Ishikawa (cell line): ENCODE measurements around the gene UNC50.

Source experiments
- CEBPB ChIP-seq: IDR thresholded peaks from 2 replicates; pipeline ENCODE4 v1.6.1; 2012
- CREB1 ChIP-seq: IDR thresholded peaks from 2 replicates; pipeline ENCODE4 v1.6.1; 2012; ENCODE audit warnings: low read depth
- EGR1 ChIP-seq: IDR thresholded peaks from 2 replicates; pipeline ENCODE4 v1.6.1; 2012
- EP300 ChIP-seq: IDR thresholded peaks from 2 replicates; pipeline ENCODE4 v1.6.1; 2012; ENCODE audit warnings: borderline replicate concordance
- FOXM1 ChIP-seq: IDR thresholded peaks from 2 replicates; pipeline ENCODE4 v1.6.1; 2012; ENCODE audit warnings: low read depth, borderline replicate concordance
- NFIC ChIP-seq: IDR thresholded peaks from 2 replicates; pipeline ENCODE4 v1.6.1; 2012
- RAD21 ChIP-seq: IDR thresholded peaks from 2 replicates; pipeline ENCODE4 v1.6.1; 2012; ENCODE audit warnings: low read depth
- TAF1 ChIP-seq: IDR thresholded peaks from 2 replicates; pipeline ENCODE4 v1.6.1; 2012; ENCODE audit warnings: low read depth, mild to moderate bottlenecking
- TCF12 ChIP-seq: IDR thresholded peaks from 2 replicates; pipeline ENCODE4 v1.6.1; 2012; ENCODE audit warnings: low read depth
- TEAD4 ChIP-seq: IDR thresholded peaks from 2 replicates; pipeline ENCODE4 v1.6.1; 2012
- YY1 ChIP-seq: IDR thresholded peaks from 2 replicates; pipeline ENCODE4 v1.6.1; 2012; ENCODE audit warnings: low read depth
- ZBTB7A ChIP-seq: IDR thresholded peaks from 2 replicates; pipeline ENCODE4 v1.6.1; 2012; ENCODE audit warnings: low read depth
- TF ChIP-seq, protein P1 (sequence below): IDR thresholded peaks from 2 replicates; pipeline ENCODE4 v1.6.1; 2012
- TF ChIP-seq, protein P2 (sequence below): IDR thresholded peaks from 2 replicates; pipeline ENCODE4 v1.6.1; 2012; ENCODE audit warnings: low read depth, mild to moderate bottlenecking
- TF ChIP-seq, protein P3 (sequence below): IDR thresholded peaks from 2 replicates; pipeline ENCODE4 v1.6.1; 2012

UNC50 gene

DNA sequence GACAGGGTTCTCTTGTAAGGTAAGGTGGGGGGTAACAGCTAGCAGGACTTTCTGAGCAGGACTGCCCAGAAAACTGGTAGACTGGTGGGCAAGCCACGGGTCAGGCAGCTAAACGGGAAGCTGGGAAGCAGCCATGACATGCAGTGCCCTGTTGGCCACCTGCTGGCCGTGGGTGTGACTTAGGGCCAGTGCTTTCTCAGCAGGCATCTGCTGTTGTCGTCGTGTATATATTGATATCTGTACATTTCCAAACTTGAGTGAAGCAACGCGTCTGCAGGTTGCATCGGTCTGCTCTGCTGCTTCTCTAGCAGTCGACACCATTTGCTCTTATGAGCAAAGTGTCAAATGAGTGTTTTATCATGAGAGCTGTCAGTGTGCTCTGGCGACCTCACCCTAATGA is 31.1 kb upstream of the UNC50 start:
- TF ChIP-seq NFIC, result no peak
- TF ChIP-seq ZBTB7A, result no peak
- TF ChIP-seq, protein P1, sequence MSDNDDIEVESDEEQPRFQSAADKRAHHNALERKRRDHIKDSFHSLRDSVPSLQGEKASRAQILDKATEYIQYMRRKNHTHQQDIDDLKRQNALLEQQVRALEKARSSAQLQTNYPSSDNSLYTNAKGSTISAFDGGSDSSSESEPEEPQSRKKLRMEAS, result no peak
- TF ChIP-seq CREB1, result no peak
- TF ChIP-seq, protein P2, sequence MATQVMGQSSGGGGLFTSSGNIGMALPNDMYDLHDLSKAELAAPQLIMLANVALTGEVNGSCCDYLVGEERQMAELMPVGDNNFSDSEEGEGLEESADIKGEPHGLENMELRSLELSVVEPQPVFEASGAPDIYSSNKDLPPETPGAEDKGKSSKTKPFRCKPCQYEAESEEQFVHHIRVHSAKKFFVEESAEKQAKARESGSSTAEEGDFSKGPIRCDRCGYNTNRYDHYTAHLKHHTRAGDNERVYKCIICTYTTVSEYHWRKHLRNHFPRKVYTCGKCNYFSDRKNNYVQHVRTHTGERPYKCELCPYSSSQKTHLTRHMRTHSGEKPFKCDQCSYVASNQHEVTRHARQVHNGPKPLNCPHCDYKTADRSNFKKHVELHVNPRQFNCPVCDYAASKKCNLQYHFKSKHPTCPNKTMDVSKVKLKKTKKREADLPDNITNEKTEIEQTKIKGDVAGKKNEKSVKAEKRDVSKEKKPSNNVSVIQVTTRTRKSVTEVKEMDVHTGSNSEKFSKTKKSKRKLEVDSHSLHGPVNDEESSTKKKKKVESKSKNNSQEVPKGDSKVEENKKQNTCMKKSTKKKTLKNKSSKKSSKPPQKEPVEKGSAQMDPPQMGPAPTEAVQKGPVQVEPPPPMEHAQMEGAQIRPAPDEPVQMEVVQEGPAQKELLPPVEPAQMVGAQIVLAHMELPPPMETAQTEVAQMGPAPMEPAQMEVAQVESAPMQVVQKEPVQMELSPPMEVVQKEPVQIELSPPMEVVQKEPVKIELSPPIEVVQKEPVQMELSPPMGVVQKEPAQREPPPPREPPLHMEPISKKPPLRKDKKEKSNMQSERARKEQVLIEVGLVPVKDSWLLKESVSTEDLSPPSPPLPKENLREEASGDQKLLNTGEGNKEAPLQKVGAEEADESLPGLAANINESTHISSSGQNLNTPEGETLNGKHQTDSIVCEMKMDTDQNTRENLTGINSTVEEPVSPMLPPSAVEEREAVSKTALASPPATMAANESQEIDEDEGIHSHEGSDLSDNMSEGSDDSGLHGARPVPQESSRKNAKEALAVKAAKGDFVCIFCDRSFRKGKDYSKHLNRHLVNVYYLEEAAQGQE, result no peak
- TF ChIP-seq CEBPB, result no peak

DNA sequence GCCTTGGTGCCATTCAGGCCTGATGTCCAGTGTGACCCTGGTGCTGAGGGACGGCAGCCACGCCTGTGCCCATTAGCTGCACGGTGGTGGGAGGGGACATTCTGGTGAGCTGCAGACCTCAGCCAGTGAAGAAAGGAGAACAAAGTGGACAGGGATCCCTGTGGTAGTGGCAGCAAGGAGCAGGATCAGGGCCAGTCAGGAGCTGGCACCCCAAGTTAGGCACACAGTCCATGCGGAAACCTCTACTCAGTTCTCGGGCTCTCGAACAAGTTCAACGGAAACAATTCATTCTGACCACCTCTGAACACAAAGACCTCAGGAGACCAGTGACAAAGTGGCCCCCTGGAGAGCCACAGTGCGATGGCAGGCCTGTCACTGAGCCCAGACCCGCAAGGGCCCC is 30.2 kb upstream of the UNC50 start:
- TF ChIP-seq EP300 (no peak), CEBPB (no peak), TEAD4 (no peak), TAF1 (no peak), CREB1 (no peak), RAD21 (no peak)
- TF ChIP-seq, protein P1, result no peak
- TF ChIP-seq, protein P2, result no peak
- TF ChIP-seq, protein P3, sequence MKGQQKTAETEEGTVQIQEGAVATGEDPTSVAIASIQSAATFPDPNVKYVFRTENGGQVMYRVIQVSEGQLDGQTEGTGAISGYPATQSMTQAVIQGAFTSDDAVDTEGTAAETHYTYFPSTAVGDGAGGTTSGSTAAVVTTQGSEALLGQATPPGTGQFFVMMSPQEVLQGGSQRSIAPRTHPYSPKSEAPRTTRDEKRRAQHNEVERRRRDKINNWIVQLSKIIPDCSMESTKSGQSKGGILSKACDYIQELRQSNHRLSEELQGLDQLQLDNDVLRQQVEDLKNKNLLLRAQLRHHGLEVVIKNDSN, result no peak

DNA sequence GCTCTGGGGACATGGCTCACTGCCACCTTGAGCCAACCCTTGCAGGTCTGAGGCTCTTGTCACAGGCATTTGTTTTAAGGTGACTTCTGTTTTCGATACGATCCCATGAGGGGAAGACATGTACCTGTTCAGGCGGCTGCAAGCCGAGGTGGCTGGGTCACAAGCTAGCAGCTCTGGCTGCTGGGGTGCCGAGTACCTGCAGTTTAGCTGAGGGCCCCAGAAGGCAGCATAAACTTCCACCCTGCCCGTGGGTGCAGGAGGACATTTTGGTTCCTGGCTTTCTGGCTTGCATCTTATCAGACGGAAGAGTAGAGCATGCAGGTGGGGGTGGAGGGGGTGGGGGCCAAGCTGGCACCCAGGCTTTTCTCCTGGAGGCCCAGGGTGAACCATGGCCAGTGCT is 28.5 kb upstream of the UNC50 start:
- TF ChIP-seq ZBTB7A, result no peak
- no peak for TF ChIP-seq RAD21
- no peak for TF ChIP-seq YY1
- TF ChIP-seq NFIC, result no peak
- no peak for TF ChIP-seq TEAD4
- no peak for TF ChIP-seq EP300
- TF ChIP-seq CREB1, result no peak
- no peak for TF ChIP-seq TAF1
- TF ChIP-seq TCF12, result no peak
- no peak for TF ChIP-seq CEBPB
- no peak for TF ChIP-seq EGR1
- TF ChIP-seq FOXM1, result no peak
- TF ChIP-seq, protein P3, result no peak
- TF ChIP-seq, protein P1, result no peak
- TF ChIP-seq, protein P2, result no peak

DNA sequence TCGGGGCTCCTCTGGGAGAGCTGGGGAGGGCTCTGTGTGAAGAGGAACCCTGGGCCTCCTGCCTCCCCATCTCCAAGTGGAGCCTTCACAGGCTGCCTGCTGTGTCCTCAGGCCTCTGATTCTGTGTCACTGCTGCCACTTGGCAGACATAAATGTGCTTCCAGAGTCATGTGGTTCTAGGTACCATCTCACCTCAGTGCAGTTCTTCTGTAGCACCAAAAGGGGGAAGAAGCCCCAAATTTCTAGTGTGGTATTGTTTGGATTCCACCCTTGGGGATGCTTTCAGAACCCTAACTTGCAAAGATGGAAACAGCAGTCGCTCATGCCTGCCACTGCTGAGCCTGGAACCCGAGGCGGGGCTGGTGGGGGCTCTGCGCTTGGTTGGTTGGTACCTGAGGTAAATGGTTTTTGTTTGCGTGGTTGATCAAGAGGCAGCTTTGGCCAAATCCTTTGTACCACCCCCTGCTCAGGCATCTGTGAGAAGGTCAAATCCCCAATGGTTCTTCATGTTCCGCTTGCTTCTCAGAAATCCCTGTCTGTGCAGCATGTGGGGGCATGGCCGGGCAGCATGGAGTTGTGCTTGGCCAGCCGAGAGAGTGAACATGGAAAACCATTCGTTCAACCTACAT is 27.6 kb upstream of the UNC50 start:
- TF ChIP-seq ZBTB7A (no peak), YY1 (no peak), TCF12 (no peak), EGR1 (no peak), NFIC (no peak), EP300 (no peak), TEAD4 (no peak), TAF1 (no peak), CEBPB (no peak), RAD21 (no peak), FOXM1 (no peak), CREB1 (no peak)
- TF ChIP-seq, protein P1, result no peak
- TF ChIP-seq, protein P3, result no peak
- TF ChIP-seq, protein P2, result no peak
